HG02943 (cell line): ENCODE measurements around the gene GMEB2.

Experiments
- ATAC-seq: cut with Tn5 transposase; IDR thresholded peaks from one replicate; pipeline ENCODE4 v1.9.1; 2021; ENCODE audit warnings: mild to moderate bottlenecking, low read depth, moderate library complexity; ENCODE audit not compliant: unreplicated experiment

Gene GMEB2

DNA sequence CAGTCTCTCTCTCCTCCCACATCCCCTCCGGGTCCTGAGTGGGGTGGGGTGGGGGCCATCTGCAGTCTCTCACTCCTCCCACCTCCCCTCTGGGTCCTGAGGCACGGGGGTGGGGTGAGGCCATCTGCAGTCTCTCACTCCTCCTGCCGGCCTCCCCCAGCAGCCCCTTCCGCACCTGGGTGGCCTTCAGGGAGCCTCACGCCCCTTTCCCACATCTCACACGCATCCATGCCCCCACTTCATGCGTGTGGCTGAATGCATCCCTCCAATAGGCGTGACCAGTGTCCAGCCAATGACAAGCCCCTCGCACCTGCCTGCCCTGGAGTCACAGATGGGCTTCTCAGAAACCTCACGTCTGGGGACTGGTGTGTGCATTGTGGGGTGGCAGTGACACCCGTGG is 78.4 kb downstream of the GMEB2 start:
- ATAC-seq = no peak

DNA sequence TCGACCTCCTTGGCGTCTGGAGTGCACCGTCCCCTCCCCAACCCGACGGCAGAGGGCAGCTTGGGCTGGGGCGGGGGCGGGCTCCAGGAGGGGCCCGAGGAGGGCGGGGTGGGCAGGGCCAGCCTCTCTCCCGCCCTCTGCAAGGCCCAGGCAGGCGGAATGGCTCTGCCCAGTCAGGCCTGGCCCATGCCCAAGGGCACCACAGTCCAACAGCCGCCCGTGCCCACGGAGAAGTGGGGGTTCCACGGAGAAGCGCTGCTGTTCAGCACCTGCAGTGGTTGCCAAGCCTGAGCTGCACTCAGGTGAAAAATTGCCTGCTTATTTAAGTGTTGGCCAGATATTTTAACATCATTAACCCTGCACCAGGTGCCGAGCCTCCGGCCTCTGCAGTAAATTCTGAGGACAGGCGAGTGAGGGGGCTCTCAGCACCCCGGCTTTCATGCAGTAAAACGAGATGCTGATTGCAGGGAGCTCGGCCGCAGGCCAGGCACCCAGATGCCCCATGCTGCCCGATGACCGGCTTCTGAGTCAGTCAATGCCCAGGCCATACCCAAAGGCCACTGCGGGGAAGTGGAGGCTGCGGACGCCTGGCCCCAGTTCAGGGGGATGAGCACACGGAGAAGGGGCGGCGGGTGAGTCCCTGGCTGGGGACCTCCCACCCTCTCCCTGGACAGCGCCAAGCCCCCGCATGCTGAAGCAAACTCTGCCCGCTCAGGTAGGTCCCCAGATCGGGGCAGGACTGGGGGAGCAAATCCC is 79.0 kb downstream of the GMEB2 start, which contains the start of gene SRMS:
Gene SRMS (minus strand): TSS at position 25 of the 756 bp plus-strand sequence. CDS start 286 bp downstream, outside the sequence.
- no peak for ATAC-seq

DNA sequence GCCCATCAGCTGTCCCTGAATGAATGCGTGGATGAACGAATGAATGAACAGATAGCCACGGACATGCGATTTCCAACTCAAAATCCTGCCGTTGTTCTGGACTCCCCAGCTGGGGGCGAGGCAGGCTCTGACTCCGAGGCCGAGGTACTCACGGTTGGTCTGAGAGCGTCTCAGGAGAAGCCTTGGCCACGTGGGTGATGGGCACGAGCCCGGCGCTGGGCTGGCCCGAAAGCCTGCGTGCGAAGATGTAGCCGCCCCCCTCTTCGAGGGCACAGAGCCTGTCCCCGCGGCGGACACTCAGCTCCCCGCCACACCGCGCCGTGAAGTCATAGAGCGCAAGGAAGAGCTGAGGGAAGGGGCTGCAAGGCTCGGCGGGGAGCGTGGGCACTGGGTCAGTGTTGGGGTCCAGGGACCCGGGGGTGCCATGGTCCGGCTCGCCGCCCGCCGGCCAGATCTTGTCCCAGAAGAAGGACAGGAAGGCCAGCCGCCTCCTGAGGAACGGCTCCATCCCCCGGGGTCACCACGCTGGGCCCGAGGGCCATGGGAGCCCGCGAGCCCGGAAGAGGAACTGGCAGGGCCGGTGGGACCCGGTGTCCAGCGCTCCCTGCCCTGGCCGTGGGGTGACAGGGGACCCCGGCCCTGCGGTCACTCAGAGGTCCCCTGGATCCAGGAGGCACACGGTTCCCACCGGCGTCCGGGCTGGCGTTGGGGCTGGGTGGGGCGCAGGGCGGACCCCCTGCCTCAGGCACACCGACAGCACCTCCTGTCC is 79.8 kb downstream of the GMEB2 start:
- ATAC-seq = no peak

DNA sequence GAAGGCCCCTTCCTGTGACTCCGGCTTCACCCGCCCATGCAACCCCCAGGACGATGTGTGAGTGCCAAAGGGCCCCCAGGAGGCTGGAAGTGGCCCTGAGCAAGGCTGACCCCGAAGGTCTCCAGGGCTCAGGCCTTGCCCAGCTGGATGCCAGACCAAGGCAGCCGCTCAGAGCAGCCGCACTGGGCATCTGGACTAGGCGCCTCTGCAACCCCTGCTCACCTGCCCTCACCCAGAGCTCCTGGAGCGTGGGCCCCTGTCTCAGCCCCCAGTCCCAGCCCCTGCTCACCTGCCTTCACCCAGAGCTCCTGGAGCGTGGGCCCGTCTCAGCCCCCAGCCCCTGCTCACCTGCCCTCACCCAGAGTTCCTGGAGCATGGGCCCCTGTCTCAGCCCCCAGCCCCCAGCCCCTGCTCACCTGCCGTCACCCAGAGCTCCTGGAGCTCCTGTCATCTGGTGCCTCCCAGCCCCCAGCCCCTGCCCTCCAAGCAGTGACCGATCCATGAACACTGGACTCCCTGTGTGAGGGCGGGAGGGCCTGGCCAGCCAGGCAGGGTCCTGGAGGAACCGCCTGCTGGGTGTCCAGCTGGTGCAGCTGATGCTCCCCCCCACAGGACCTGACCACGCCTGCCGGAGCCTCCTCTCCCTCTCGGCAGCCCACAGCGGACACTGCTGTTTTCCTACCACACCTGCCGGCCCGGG is 80.5 kb downstream of the GMEB2 start:
- ATAC-seq = no peak

DNA sequence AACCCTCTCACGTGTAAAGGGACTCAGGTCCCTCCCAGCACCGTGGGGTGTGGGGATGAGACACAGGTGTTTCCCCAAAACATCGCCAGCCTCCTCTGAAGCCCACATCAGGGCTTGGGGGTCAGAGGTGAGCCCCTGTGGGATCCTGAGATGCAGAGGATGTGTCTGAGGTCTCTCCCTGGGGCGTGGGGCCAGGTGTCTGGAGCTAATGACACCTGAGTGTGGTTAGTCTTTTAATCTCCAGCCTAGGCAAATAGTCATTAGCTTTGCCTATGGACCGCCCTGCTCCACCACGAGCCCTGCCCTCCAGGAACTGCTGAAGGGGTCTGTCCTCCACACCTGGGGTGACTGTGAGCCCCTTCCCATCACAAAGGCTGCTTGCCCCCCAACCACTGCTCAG is 81.1 kb downstream of the GMEB2 start:
- ATAC-seq = no peak

DNA sequence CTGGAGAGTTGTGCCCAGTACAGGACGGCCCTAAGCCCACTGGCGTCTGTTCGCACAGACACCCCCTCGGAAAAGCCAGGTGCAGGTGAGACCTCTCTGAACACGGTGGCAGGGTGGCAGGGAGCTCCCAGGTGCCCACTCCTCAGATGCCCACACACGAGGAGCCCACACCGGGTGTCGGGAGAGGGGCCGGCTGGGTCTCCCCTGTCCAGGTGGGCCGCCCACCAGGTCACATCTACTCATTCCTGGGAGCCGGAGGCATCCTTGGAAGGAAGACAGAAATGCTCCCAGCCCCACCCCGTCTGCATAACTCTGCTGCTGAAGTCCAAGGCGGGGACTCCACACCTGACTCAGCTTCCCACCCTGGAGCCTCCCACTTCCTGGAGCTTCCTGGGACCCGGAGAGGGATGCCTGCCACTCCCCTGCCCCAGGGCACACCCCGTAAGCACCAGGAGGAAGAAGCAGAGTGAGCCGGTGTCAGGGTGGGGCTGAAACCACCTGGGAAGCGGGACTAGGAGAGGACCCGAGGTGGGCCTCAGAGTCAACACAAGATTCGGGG is 81.9 kb downstream of the GMEB2 start:
- ATAC-seq = no peak

DNA sequence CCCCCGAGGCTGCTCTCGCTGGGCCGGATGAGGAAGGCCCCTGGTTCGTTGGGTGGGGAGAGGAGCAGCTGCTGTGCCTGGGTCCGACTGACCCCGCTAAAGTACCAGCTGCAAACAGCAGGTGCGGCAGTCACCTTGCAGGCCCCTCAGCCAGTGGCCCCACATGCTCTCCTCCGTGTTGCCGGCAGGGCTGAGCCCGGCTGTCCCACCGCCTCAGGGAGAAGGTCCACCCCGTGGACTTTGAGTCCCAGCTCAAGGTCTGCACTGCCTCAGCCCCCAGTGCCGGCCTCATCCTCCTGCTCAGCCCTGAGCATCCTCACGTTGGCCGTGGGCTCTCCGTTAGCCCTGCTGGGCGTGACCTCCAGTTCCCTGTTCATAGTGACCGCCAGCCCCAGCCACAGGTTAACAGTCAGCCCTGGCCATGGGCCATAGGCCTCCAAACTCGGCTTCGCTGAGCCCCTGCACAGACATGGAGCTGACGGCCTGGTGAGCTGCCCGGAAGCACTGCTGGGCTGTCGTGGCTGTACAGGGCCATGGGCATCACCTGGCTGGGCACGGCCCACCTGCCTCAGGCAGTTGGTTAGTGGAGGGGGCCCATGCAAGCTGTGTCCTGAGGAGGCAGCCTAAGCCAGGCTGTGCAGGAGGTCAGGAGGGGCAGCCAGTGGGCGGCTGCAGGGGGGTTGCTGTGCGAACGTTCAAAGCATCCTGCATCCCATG is 82.5 kb downstream of the GMEB2 start:
- no peak for ATAC-seq

DNA sequence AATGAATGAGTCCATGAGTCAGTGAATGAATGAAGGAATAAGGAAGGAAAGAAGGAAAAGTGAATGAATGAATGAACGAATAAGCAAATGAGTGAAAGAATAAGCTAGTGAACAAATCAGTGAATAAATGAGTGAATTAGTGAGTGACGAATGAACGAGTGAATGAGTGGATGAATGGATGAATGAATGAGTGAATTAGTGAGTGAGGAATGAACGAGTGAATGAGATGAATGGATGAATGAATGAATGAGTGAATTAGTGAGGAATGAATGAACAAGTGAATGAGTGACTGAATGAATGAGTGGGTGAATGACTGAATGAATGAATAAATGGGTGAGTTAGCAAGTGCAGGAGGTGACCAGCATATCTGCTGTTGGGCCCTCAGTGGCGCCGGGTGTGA is 83.2 kb downstream of the GMEB2 start:
- no peak for ATAC-seq

DNA sequence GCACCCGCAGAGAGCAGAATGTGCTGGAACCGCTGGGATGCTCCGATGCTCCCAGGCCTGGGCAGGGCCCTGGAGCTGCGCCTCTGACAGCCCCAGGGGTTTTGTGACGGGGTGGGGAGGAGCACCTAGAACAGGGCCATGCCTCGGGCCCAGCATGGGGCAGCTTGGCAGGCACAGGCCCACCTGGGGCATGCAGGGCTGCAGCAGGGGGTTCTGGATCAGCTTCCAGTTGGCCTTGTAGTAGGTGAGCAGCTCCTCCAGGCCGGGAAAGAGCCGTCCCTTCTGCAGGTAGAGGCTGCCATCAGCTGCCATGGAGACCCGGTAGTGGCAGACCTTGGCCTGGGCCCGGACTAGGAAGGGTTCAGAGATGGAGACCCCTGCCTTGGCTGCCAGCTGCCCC is 83.8 kb downstream of the GMEB2 start:
- no peak for ATAC-seq

DNA sequence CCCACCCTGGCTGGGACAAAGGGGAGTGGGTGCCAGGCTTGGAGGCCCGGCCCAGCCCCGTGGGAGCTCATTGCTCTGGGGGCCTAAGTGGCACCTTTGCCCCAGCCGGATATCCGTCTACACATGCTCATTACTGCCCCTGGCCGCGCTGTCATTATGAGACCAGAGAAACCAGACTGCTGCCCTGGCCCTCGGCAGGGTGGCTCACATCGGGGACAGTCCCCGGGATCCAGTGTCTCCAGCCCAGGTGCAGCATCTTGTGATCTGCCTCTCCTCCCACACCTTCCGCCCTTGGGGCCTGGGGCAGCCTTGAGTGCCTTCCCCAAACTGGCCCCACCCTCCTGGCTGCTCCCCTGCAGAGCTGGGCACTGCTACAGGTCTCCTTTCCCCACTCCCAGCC is 84.2 kb downstream of the GMEB2 start:
- ATAC-seq = no peak

DNA sequence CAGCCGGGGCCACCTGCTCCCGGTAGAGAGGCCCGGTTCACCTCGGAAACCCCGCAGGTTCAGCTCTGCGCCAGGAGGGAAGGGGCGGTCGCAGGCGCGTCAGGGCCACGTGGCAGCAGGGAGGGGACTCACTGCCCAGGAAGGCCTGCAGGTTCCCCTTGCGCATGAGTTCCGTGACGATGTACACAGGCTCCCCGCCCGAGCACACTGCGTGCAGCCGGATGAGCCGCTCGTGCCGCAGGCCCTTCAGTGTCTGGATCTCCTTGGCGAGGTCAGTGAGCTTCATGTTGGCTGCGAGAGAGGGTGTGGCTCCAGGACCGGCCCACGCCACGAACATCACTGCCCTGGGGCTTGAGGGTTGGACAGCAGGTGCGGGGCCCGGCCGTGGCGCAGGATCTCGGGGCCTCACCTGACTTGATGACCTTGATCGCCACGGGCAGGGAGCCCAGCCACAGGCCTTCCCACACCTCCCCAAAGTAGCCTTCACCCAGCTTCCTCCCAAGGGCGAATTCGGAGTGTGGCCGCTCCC is 84.8 kb downstream of the GMEB2 start:
- no peak for ATAC-seq

DNA sequence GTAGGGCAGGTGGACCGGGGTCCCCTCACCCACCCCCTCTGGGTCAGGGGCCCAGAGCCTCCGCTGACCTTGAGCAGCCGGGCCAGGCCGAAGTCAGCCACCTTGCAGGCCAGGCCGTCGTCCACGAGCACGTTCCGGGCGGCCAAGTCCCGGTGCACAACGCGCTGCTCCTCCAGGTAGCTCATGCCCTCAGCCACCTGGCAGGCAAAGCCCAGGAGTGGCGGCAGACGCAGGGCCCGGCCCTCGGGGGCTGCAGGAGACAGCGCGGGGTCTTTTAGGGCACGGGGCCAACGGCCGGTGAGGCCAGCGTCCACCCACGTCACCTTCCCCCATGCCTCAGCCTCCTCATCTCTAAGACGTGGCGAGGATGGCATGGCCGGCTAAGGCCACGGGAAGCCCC is 85.5 kb downstream of the GMEB2 start:
- no peak for ATAC-seq

DNA sequence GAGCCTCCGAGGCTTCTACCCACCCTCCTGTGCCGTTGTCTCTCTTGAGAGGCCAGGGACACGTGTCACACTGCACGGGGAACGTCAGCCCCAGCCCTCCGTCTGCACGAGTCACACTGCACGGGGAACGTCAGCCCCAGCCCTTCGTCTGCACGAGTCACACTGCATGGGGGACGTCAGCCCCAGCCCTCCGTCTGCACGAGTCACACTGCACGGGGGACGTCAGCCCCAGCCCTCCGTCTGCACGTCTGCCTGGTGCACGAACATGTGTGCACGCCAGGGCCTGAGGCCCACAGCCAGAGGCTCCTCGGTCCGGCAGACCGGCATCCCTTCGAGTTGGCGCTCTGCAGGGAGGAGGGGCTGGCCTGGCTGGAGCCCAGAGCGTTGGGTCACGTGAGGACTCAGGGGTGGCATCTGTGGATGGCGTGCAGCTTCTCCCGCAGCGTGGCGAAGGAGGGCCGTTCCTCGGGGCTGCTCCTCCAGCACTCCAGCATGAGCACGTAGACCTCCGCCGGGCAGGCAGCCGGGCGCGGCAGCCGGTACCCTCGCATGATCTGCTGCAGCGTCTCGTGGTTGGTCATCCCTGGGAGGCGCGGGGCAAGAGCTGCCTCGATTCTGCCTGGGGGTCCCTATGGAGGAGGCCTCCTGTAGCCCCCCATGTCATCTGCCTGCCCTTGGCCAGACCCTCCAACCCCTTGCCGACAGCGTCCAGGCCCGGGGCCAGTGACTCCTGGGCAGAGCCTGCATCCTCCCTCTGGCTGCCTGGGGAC is 86.3 kb downstream of the GMEB2 start:
- no peak for ATAC-seq

DNA sequence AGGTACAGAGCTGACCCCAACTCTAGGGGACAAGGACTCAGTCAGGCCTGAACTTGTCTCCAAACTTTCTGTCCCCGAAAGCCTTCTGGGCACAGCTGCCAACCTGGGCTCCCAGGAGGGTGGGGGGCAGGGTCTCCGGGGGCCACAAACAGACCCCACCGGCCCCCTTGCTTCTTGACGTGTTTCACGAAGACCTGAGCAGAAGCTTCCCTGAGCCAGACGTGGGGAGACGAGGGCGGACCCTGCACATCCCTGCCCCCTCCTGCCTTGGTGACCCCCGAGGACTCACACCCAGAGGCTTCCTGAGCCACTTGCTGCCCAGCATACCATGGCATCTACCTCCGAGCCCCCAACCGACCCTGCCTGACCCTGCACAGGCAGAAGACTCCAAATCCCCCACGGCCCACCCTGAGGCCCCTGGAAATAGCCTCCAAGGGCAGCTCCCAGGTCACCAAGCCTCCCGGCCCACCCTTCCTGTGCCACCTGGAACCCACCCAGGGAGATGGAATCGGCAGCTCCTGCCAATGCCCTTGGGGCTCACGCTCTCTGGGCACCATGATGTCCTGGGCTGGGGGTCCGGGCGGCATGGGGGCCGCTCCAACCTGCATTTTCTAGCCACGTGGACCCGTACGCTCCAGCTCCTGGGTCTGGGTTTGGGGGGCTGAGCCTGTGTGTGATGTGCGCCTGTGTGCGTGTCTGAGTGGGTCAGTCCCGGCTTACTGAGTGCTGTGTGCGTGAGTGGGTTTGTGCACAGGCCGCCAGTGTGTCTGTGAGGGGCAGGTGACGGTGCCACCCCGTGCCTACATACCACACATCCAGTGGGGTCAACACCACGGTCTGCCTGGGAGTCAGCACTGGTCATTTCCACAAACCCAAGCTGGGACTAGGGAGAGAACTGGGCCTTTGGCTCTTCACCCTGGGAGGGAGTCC is 87.2 kb downstream of the GMEB2 start:
- ATAC-seq = no peak

DNA sequence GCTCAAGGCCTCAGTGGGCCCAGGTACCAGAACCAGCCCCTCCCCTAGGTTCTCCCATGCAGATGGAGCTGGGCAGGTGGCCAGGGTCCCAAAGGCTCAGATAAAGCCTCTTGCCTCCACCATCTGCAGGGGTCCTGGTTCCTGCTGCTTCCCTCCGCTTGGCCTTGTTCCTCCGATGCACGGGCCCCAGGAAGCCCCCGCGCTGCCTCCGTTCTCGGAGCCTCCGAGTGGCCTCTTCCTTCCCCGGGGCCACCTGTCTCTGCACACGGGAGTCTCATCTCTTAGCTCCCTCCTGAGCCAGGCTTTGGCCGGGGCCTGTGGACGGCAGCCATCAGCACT is 87.8 kb downstream of the GMEB2 start:
- ATAC-seq = no peak

DNA sequence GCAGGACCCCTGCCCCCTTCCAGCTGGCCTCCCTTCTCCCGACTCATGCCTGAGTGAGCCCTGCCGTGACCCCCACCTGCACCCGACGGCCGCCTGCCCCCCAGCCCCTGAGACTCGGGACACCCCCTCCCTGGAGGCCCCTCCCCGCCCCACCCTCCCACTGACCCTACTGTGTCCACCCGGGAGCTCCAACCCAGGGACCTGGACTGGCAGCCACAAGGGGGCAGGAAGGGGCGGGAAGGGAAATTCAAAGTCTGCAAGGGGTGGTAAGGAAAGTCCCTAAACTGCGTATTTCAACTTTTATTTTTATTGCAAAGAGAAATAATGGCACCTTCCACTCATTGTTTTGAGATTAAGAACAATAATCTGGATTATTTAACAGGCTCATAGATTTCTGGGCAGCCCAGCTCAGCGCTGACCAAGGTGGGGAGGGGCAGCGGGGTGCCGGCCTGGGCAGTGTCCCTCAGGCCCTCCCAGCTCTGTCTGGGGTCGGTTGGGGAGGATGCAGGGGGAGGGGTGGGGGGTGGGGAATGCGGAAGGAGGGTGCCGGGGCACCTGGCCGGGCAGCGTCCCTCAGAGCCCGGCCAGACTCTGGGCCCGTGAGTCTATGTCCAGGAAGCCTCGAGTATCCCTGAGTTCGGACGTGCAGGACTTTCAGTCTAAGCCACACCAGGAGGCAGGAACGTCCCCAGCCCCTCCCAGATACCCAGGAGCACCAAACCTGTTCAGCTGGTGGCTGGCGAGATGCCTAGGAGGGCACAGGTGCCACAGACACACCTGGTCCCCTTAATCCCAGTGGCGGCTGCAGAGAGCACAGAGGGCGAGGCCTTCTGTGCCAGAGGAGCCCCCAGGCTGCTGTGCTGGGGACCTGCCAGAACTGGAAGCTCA is 88.5 kb downstream of the GMEB2 start:
- ATAC-seq = no peak
